IMR-90 (cell line): ENCODE results near the gene SHC4. TPM values are rescaled to one million over a fixed set of nuclear protein-coding genes. Genes with fewer than 3 reads are reported as not detected.
A peak's percentile ranks its signal among the peaks of the same experiment; 100 is the strongest.

ENCODE experiments used
- ATAC-seq: fragments of 200-7000 bp; cut with Tn5 transposase; 2 replicates; pipeline ENCODE4 v1.9.1; 2020; ENCODE audit warnings: low read depth, mild to moderate bottlenecking, moderate library complexity
- BruUV-seq: library from RNA; stranded (reverse); fragments of 400-500 nt; replicated peaks from 2 replicates; lab custom pipeline; 2021; lab: Mats Ljungman, UMichigan
- CTCF ChIA-PET: fragments of 300-600 bp; formaldehyde crosslinking; extraction: SDS; loops from one replicate; lab custom pipeline; 2021; ENCODE audit warnings: antibody characterized with exemption; lab: Yijun Ruan, JAX
- POLR2A ChIA-PET: fragments of 300-600 bp; sonication (Branson Sonifier 250); formaldehyde crosslinking; loops from one replicate; lab custom pipeline; 2022; ENCODE audit warnings: antibody characterized with exemption; ENCODE audit not compliant: unreplicated experiment; lab: Charles Lee
- DNase-seq: peaks from one replicate; pipeline ENCODE4 v3.0.0; 2013
- H2AFZ ChIP-seq: replicated peaks from 2 replicates; pipeline ENCODE3; 2013; ENCODE audit warnings: low read length, mild to moderate bottlenecking; ENCODE audit not compliant: poor library complexity
- H2AK5ac ChIP-seq: 2 replicates; pipeline ENCODE4 v1.6.1; 2013; ENCODE audit warnings: low read depth, low read length, inconsistent platforms
- H2AK9ac ChIP-seq: replicated peaks from 2 replicates; pipeline ENCODE3; 2013; ENCODE audit warnings: mild to moderate bottlenecking, low read depth, low read length, moderate library complexity; ENCODE audit not compliant: poor library complexity
- H2BK120ac ChIP-seq: 2 replicates; pipeline ENCODE4 v1.6.1; 2013; ENCODE audit warnings: low read depth, low read length, inconsistent platforms
- H2BK15ac ChIP-seq: 3 replicates; pipeline ENCODE4 v1.6.1; 2013; ENCODE audit warnings: low read depth, low read length, inconsistent platforms
- H2BK20ac ChIP-seq: 2 replicates; pipeline ENCODE4 v1.6.1; 2013; ENCODE audit warnings: low read depth, mild to moderate bottlenecking, inconsistent platforms, low read length, moderate library complexity
- H2BK5ac ChIP-seq: 2 replicates; pipeline ENCODE4 v1.6.1; 2013; ENCODE audit warnings: mild to moderate bottlenecking, low read depth, low read length, inconsistent platforms; ENCODE audit not compliant: poor library complexity, severe bottlenecking
- H3K14ac ChIP-seq: replicated peaks from 2 replicates; pipeline ENCODE4 v1.6.1; 2013; ENCODE audit warnings: low read depth, low read length, inconsistent platforms
- H3K18ac ChIP-seq: 2 replicates; pipeline ENCODE4 v1.6.1; 2013; ENCODE audit warnings: low read depth, low read length, control low read depth
- H3K23ac ChIP-seq: 2 replicates; pipeline ENCODE4 v1.6.1; 2013; ENCODE audit warnings: low read depth, low read length, inconsistent platforms
- H3K27ac ChIP-seq: 2 replicates; pipeline ENCODE4 v1.5.1; 2013; ENCODE audit warnings: mild to moderate bottlenecking, control low read depth, low read length; ENCODE audit not compliant: insufficient read depth
- H3K27me3 ChIP-seq: 2 replicates; pipeline ENCODE4 v1.6.1; 2013; ENCODE audit warnings: low read length; ENCODE audit not compliant: control insufficient read depth, insufficient read depth
- H3K36me3 ChIP-seq: 2 replicates; pipeline ENCODE4 v1.6.1; 2013; ENCODE audit warnings: low read length, mixed read lengths; ENCODE audit not compliant: control insufficient read depth, insufficient read depth
- H3K4ac ChIP-seq: 2 replicates; pipeline ENCODE4 v1.6.1; 2013; ENCODE audit warnings: low read depth, low read length, inconsistent platforms
- H3K4me1 ChIP-seq: 2 replicates; pipeline ENCODE4 v1.6.1; 2013; ENCODE audit warnings: low read length, mixed read lengths; ENCODE audit not compliant: control insufficient read depth, insufficient read depth
- H3K4me2 ChIP-seq: 2 replicates; pipeline ENCODE4 v1.6.1; 2013; ENCODE audit warnings: low read depth, mild to moderate bottlenecking, control low read depth, low read length, moderate library complexity
- H3K4me3 ChIP-seq: 2 replicates; pipeline ENCODE4 v1.5.1; 2013; ENCODE audit warnings: low read depth, mild to moderate bottlenecking, control low read depth, low read length, moderate library complexity; ENCODE audit not compliant: insufficient read depth
- H3K56ac ChIP-seq: 2 replicates; pipeline ENCODE4 v1.6.1; 2013; ENCODE audit warnings: low read length, inconsistent platforms; ENCODE audit not compliant: insufficient read depth; ENCODE audit errors: extremely low read depth
- H3K79me1 ChIP-seq, 2 experiments: 2 replicates each; pipeline ENCODE4 v1.6.1; 2013; ENCODE audit warnings: low read length in 2 of 2, inconsistent platforms in 1 of 2, low read depth in 1 of 2
- H3K9ac ChIP-seq: 2 replicates; pipeline ENCODE4 v1.6.1; 2013; ENCODE audit warnings: low read depth, low read length, control low read depth
- H3K9me1 ChIP-seq: 2 replicates; pipeline ENCODE4 v1.6.1; 2013; ENCODE audit warnings: low read length, inconsistent platforms; ENCODE audit not compliant: insufficient read depth
- H3K9me3 ChIP-seq: 2 replicates; pipeline ENCODE4 v1.6.1; 2013; ENCODE audit warnings: low read length; ENCODE audit not compliant: control insufficient read depth, insufficient read depth
- H4K20me1 ChIP-seq: 2 replicates; pipeline ENCODE4 v1.6.1; 2013; ENCODE audit warnings: low read length, inconsistent platforms; ENCODE audit not compliant: insufficient read depth
- H4K5ac ChIP-seq: 2 replicates; pipeline ENCODE4 v1.6.1; 2013; ENCODE audit warnings: mild to moderate bottlenecking, low read depth, low read length, control low read depth
- H4K8ac ChIP-seq, 2 experiments: 2 replicates each; pipeline ENCODE4 v1.6.1; 2013; ENCODE audit warnings: low read depth in 2 of 2, low read length in 2 of 2, control low read depth in 1 of 2, inconsistent platforms in 1 of 2
- H4K91ac ChIP-seq: 2 replicates; pipeline ENCODE4 v1.6.1; 2013; ENCODE audit warnings: low read depth, low read length, inconsistent platforms; ENCODE audit not compliant: insufficient read depth
- MAZ ChIP-seq: IDR thresholded peaks from 2 replicates; pipeline ENCODE4 v1.6.1; 2012; ENCODE audit warnings: low read depth, mild to moderate bottlenecking, low read length, improper control_type of control experiment, moderate library complexity, borderline replicate concordance
- NFE2L2 ChIP-seq: fragments of 150-350 bp; IDR thresholded peaks from 2 replicates; pipeline ENCODE4 v1.6.1; 2016; ENCODE audit warnings: low read depth, mild to moderate bottlenecking, low read length
- POLR2A ChIP-seq: IDR thresholded peaks from 2 replicates; pipeline ENCODE4 v1.6.1; 2012; ENCODE audit warnings: mild to moderate bottlenecking, low read depth, low read length
- SMC3 ChIP-seq: fragments of 150-350 bp; IDR thresholded peaks from 2 replicates; pipeline ENCODE4 v1.6.1; 2016; ENCODE audit warnings: low read depth, mild to moderate bottlenecking, antibody characterized with exemption, low read length, moderate library complexity
- WGBS, 2 experiments: methylation state at CpG; one replicate each; pipeline versions ENCODE4 v1.1.5 to v1.1.7; 2013; ENCODE audit warnings: missing lambda C conversion rate in 2 of 2; ENCODE audit not compliant: insufficient read length in 1 of 2; ENCODE audit errors: extremely low coverage in 2 of 2; 5-methylcytosine and 5-hydroxymethylcytosine counted together
- dilution Hi-C: fragments of 300-500 bp; cut with HindIII; formaldehyde crosslinking; loops from one replicate; pipeline ENCODE4 v1.14.3; 2018; ENCODE audit warnings: low sequenced_read_pairs; ENCODE audit not compliant: unreplicated experiment
- in situ Hi-C: fragments of 300-500 bp; cut with MboI; formaldehyde crosslinking; loops from 3 replicates; pipeline ENCODE4 v1.14.3; 2019; ENCODE audit warnings: low sequenced_read_pairs, inconsistent platforms, mixed read lengths
- intact Hi-C: fragments of 100-400 bp; cut with micrococcal nuclease; formaldehyde crosslinking; loops from 2 replicates; pipeline ENCODE4 v1.10.0; 2022
- polyA plus RNA-seq, 3 experiments: library from polyadenylated mRNA; depleted of rRNA; stranded (reverse); fragments of >200 nt; gene quantifications; 2 replicates each; pipeline ENCODE4 v1.2.3, GENCODE V29; 2012; ENCODE audit warnings: low replicate concordance in 1 of 3
- total RNA-seq: library from RNA; depleted of rRNA; stranded (reverse); fragments of >200 nt; gene quantifications from 2 replicates; pipeline ENCODE4 v1.2.3, GENCODE V29; 2012
- TF ChIP-seq, protein P1 (sequence below): fragments of 150-350 bp; IDR thresholded peaks from 2 replicates; pipeline ENCODE4 v1.6.1; 2017; ENCODE audit warnings: mild to moderate bottlenecking, antibody characterized with exemption, low read length, low read depth

The SHC4 gene
- total and polyA plus RNA-seq, 2 of the 4 experiments (the other 2 are of a cell fraction), result 0.91 to 2.7 TPM

DNA sequence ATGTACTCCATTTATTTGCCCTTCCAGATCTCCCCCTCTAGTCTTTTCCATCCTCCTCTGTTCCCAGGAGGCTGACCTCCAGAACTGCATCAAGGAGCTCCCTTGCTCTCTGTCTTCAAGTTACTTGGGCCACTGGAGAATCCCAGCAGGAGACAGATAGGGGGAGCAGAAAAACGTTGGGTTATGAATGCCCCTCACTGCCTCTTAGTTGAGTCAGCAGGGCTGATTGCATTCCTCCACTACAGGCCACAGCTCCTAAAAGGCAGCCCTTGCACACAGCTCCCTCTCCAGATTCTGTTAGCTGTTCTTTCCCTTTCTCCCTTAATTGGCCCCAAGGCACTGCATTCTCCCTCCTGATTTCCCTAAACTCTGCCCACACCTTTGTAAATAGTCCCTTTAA is 140.5 kb downstream of the SHC4 start:
- no peak overlapping the region for H3K18ac ChIP-seq
- POLR2A ChIA-PET, result interaction anchor here (0.6 kb wide), 1 partner anchor 347 kb away, joined by 9 read pairs; no protein-coding TSS in a partner anchor
- in situ Hi-C loops, result no loop called here

More for the DNA sequence above, 140.5 kb downstream of the SHC4 start:
- Histone ChIP-seq H3K4me3 (no peak overlapping the region), H2AFZ (peak overlapping the region; percentile 68), H4K8ac (no peak overlapping the region), H3K9ac (no peak overlapping the region), H2AK5ac (no peak overlapping the region), H2BK120ac (no peak overlapping the region), H3K36me3 (no peaks in the 10 kb centered on the region), H3K4me1 (0 out of 2 replicates have a peak, but pooled peaks cover 2% of the 10 kb centered on the region), H3K56ac (no peak overlapping the region), H3K4me2 (peak overlapping the region; percentile 26; the same call in 1 of the 2 replicates), H4K91ac (no peak overlapping the region), H3K79me1 (no peaks in the 10 kb centered on the region), H3K27ac (no peak overlapping the region), H3K23ac (0 out of 2 replicates have a peak overlapping the region, but pooled peaks have one; percentile 40), H4K5ac (no peak overlapping the region), H2BK20ac (no peak overlapping the region), H3K27me3 (no peaks in the 10 kb centered on the region), H2AK9ac (peak overlapping the region; percentile 33), H2BK15ac (no peak overlapping the region), H4K20me1 (no peaks in the 10 kb centered on the region), H3K9me3 (no peaks in the 10 kb centered on the region), H2BK5ac (no peak overlapping the region), H3K4ac (no peak overlapping the region), H3K14ac (peak overlapping the region; percentile 56; the same call in 1 of the 2 replicates), H3K9me1 (no peaks in the 10 kb centered on the region)
- no TSS peak for BruUV-seq
- WGBS, 2 experiments, result no CpG with 5 or more reads among the region's 1 CpG
- CTCF ChIA-PET, result interaction anchor here (0.9 kb wide), 1 partner anchor 9 kb away, joined by 3 read pairs; no protein-coding TSS in a partner anchor
- intact Hi-C loops (no loop called here), dilution Hi-C loops (no loop called here)
- no peak for TF ChIP-seq POLR2A
- TF ChIP-seq, protein P1, sequence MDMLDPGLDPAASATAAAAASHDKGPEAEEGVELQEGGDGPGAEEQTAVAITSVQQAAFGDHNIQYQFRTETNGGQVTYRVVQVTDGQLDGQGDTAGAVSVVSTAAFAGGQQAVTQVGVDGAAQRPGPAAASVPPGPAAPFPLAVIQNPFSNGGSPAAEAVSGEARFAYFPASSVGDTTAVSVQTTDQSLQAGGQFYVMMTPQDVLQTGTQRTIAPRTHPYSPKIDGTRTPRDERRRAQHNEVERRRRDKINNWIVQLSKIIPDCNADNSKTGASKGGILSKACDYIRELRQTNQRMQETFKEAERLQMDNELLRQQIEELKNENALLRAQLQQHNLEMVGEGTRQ, result no peak
- no peak for TF ChIP-seq MAZ
- no peak for TF ChIP-seq NFE2L2
- no peak for TF ChIP-seq SMC3
- peak; percentile 46 for DNase-seq
- peak; percentile 95 for ATAC-seq
